ENCODE measurements around the gene C10orf143. TPM values are rescaled to one million over a fixed set of nuclear protein-coding genes. Genes with fewer than 3 reads are reported as not detected.
"Not testable (repeated sequence)": the region's sequence is repeated elsewhere in the genome, so short reads cannot be mapped to it uniquely, and the experiment has no call there.

C10orf143 gene
- total RNA-seq, 4 donors from 2014 or later = 1.5 to 8.6 (median 3.7) TPM

DNA sequence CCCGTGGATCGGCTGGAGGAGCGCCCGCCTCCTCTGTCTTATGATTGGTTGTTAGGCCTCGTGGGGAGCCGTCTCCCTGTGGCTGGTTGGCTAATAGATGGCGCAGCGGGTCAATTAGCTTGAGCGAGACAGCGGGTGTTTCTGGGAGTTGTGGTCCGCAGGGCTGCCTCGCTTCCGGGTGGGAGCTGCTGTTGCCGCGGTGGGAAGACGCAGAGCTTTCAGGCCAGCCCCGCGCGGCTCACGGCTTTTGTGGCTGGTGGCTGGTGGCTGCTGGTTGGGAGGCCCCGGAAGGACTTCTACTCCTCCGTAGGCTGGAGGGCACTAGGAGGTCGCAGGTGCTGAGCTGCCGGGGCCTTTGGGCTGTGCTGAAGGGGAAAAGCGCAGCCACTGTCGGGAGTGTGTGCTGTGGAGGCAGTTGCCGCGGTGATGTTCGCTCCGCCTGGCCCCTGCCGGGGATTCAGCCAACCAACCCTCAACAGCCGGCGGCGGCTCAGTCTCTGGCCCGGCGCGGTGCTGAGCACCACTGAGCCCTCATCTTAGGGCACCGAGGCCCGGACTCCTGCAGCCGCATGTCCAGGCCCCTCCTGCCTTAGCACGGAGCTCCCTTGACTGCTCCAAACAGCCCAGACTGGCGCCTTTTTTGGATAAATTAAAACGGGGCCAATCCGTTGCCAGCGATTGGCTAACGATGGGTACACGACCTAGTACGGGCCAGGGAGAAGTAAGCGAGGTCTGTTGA lies 652 bp upstream of the C10orf143 start:
- DNase-seq (ENCODE audit: low spot score in 2 of 2) = peak; percentile 95 to 96
- Histone ChIP-seq H3K9me3 (no peaks in the 10 kb centered on the region), H3K36me3 (no peaks in the 10 kb centered on the region), H3K4me3 (peak overlapping the region; percentile 50 to 86 (median 68)), H3K27ac (peak overlapping the region; percentile 88 to 94 (median 92)), H3K27me3 (no peaks in the 10 kb centered on the region), H3K4me1 (peaks cover 0 to 31% (median 11%) of the 10 kb centered on the region in 4 donors)
- TF ChIP-seq EP300 (IDR thresholded peaks at IDR 0.05) (peak in 1 of 2 donors; percentile 44), POLR2A (IDR thresholded peaks at IDR 0.05) (peak in 1 of 2 donors; percentile 59)
- TF ChIP-seq, protein P1, sequence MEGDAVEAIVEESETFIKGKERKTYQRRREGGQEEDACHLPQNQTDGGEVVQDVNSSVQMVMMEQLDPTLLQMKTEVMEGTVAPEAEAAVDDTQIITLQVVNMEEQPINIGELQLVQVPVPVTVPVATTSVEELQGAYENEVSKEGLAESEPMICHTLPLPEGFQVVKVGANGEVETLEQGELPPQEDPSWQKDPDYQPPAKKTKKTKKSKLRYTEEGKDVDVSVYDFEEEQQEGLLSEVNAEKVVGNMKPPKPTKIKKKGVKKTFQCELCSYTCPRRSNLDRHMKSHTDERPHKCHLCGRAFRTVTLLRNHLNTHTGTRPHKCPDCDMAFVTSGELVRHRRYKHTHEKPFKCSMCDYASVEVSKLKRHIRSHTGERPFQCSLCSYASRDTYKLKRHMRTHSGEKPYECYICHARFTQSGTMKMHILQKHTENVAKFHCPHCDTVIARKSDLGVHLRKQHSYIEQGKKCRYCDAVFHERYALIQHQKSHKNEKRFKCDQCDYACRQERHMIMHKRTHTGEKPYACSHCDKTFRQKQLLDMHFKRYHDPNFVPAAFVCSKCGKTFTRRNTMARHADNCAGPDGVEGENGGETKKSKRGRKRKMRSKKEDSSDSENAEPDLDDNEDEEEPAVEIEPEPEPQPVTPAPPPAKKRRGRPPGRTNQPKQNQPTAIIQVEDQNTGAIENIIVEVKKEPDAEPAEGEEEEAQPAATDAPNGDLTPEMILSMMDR (IDR thresholded peaks at IDR 0.05) = no peak
- WGBS, 2 donors = 0 to 3% methylated on average over 31 to 33 of the region's 49 CpGs

DNA sequence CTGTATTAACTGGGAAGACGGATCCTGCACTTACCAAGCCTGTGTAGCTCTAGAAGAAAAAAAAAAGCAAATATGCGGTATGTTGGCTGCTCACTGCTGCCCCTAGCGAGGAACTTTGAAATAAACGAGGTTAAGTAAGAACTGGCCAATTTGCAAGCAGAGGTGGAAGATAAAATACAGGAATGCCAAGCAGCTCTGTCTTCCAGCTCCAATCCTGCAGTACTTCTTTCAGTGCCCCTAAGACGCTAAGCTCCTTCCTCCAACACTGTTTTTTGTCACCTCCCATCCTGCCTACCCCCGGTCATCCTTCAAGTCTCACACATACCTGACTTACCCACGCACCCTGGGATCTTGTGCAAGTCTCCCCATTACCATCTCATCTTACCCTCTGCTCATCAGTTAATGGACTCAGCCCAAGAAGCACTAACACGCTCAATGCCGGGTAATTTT lies 809 bp downstream of the C10orf143 start:
- Histone ChIP-seq H3K36me3 (peaks cover 0 to 5% (median 0%) of the 10 kb centered on the region in 3 donors), H3K27me3 (no peaks in the 10 kb centered on the region), H3K27ac (peak overlapping the region; percentile 88 to 94 (median 92)), H3K9me3 (no peaks in the 10 kb centered on the region), H3K4me1 (peaks cover 0 to 31% (median 11%) of the 10 kb centered on the region in 4 donors), H3K4me3 (peak overlapping the region; percentile 50 to 86 (median 68))
- peak; percentile 56 to 96 for DNase-seq (ENCODE audit: low spot score in 2 of 2)
- peak in 1 of 2 donors; percentile 12 for TF ChIP-seq EP300 (IDR thresholded peaks at IDR 0.05)
- TF ChIP-seq POLR2A (IDR thresholded peaks at IDR 0.05) = no peak
- TF ChIP-seq, protein P1 (IDR thresholded peaks at IDR 0.05) = peak; percentile 65 to 93 (median 81)
- 2 to 5% methylated on average over 9 of the region's 9 CpGs for WGBS, 2 donors

- H3K27ac ChIP-seq = peak overlapping the region in 3 of 4 donors; percentile 88 to 94 (median 94)
- no peaks in the 10 kb centered on the region for H3K9me3 ChIP-seq
- WGBS, 2 donors = 56 to 57% methylated on average over 6 of the region's 6 CpGs
- peaks cover 0 to 7% (median 0%) of the 10 kb centered on the region in 3 donors for H3K36me3 ChIP-seq
- H3K4me1 ChIP-seq = peaks cover 0 to 31% (median 11%) of the 10 kb centered on the region in 4 donors
- no peak for DNase-seq (ENCODE audit: low spot score in 2 of 2)
- H3K27me3 ChIP-seq = no peaks in the 10 kb centered on the region
- H3K4me3 ChIP-seq = peak overlapping the region in 2 of 4 donors; percentile 50 to 86
- TF ChIP-seq EP300 (IDR thresholded peaks at IDR 0.05) (no peak), POLR2A (IDR thresholded peaks at IDR 0.05) (no peak)
- TF ChIP-seq, protein P1 (IDR thresholded peaks at IDR 0.05) = no peak
Measured at GRCh38 chr10:130108934-130109604, 1.6 kb downstream of the C10orf143 start.

- H3K27ac ChIP-seq = not testable (repeated sequence)
- peaks cover 0 to 16% (median 0%) of the 10 kb centered on the region in 3 donors for H3K36me3 ChIP-seq
- WGBS, 2 donors = 80 to 88% methylated on average over 8 of the region's 8 CpGs
Measured at GRCh38 chr10:130108146-130108545, 2.5 kb downstream of the C10orf143 start.

GRCh38 chr10:130105724-130106123 lies 4.9 kb downstream of the C10orf143 start:
- H3K36me3 ChIP-seq = peaks cover 0 to 19% (median 0%) of the 10 kb centered on the region in 3 donors
- TF ChIP-seq, protein P1 (IDR thresholded peaks at IDR 0.05) = no peak
- WGBS, 2 donors = 65 to 69% methylated on average over 5 to 9 of the region's 24 CpGs
- H3K27ac ChIP-seq = no peak overlapping the region
- no peak for DNase-seq (ENCODE audit: low spot score in 2 of 2)
- H3K27me3 ChIP-seq = no peaks in the 10 kb centered on the region
- H3K9me3 ChIP-seq = no peaks in the 10 kb centered on the region
- H3K4me1 ChIP-seq = peaks cover 0 to 11% (median 11%) of the 10 kb centered on the region in 4 donors
- no peak overlapping the region for H3K4me3 ChIP-seq

More at GRCh38 chr10:130108146-130108545, 2.5 kb downstream of the C10orf143 start:
- H3K4me1 ChIP-seq = peaks cover 0 to 28% (median 11%) of the 10 kb centered on the region in 4 donors
- not testable (repeated sequence) for H3K4me3 ChIP-seq; DNase-seq (ENCODE audit: low spot score in 2 of 2); H3K27me3 ChIP-seq; H3K9me3 ChIP-seq

All from tibial nerve (tissue), 4 donors.